Uterus (tissue), 4 donors: ENCODE results near the gene WDR86. TPM values are rescaled to one million over a fixed set of nuclear protein-coding genes. Genes with fewer than 3 reads are reported as not detected.

Source experiments
- DNase-seq, 2 donors: peaks; one replicate each; pipeline ENCODE4 v3.0.0-alpha.2; 2019 to 2020
- H3K27ac ChIP-seq, 2 donors: fragments of 200-600 bp; sonication (generic); 1 replicate in 1 of 2; 2 replicates in 1 of 2; pipeline ENCODE4 v1.5.1; 2016 to 2018
- H3K27me3 ChIP-seq, 2 donors: fragments of 200-600 bp; sonication (generic); one replicate each; pipeline ENCODE4 v1.5.1; 2018 to 2019; ENCODE audit warnings: control low read depth in 1 of 2
- H3K36me3 ChIP-seq, 2 donors: fragments of 200-600 bp; sonication (generic); one replicate each; pipeline ENCODE4 v1.5.1; 2019; ENCODE audit warnings: control low read depth in 1 of 2
- H3K4me1 ChIP-seq, 2 donors: fragments of 200-600 bp; sonication (generic); one replicate each; pipeline ENCODE4 v1.5.1; 2018 to 2019; ENCODE audit warnings: control low read depth in 1 of 2
- H3K4me3 ChIP-seq, 2 donors: fragments of 200-600 bp; sonication (generic); 1 replicate in 1 of 2; 2 replicates in 1 of 2; pipeline ENCODE4 v1.5.1; 2018 to 2019; ENCODE audit warnings: mild to moderate bottlenecking in 1 of 2
- H3K9me3 ChIP-seq, 2 donors: fragments of 200-600 bp; sonication (generic); one replicate each; pipeline ENCODE4 v1.5.1; 2019; ENCODE audit warnings: control low read depth in 1 of 2
- POLR2A ChIP-seq, 2 donors: fragments of 450-650 bp; IDR thresholded peaks; one replicate each; pipeline ENCODE4 v1.6.1; 2016; ENCODE audit warnings: antibody characterized with exemption in 2 of 2, mild to moderate bottlenecking in 1 of 2, moderate library complexity in 1 of 2
- intact Hi-C: fragments of 100-400 bp; cut with DNase I; formaldehyde crosslinking; loops from one replicate; pipeline ENCODE4 v1.15.1; 2023; ENCODE audit warnings: low total_unique reads
- total RNA-seq, 4 donors: library from RNA; depleted of rRNA in 3 of 4; stranded (reverse); fragments of >200 nt in 3 of 4; gene quantifications; one replicate each; pipeline versions ENCODE4 v1.1.0 to v1.2.4, GENCODE V29; 2014 to 2023
- TF ChIP-seq, protein P1 (sequence below), 4 experiments: fragments of 200-600 bp in 2 of 4; fragments of 450-650 bp in 2 of 4; sonication (generic) in 2 of 4; IDR thresholded peaks; one replicate each; pipeline ENCODE4 v1.5.1; 2016 to 2019; ENCODE audit warnings: antibody characterized with exemption in 4 of 4, mild to moderate bottlenecking in 2 of 4, moderate library complexity in 1 of 4
- donor health status: DM: yes; HTN: yes; CAD: no.

Gene WDR86
- total RNA-seq, 4 donors from 2014 or later: 3.2 to 100 (median 53.4) TPM

DNA sequence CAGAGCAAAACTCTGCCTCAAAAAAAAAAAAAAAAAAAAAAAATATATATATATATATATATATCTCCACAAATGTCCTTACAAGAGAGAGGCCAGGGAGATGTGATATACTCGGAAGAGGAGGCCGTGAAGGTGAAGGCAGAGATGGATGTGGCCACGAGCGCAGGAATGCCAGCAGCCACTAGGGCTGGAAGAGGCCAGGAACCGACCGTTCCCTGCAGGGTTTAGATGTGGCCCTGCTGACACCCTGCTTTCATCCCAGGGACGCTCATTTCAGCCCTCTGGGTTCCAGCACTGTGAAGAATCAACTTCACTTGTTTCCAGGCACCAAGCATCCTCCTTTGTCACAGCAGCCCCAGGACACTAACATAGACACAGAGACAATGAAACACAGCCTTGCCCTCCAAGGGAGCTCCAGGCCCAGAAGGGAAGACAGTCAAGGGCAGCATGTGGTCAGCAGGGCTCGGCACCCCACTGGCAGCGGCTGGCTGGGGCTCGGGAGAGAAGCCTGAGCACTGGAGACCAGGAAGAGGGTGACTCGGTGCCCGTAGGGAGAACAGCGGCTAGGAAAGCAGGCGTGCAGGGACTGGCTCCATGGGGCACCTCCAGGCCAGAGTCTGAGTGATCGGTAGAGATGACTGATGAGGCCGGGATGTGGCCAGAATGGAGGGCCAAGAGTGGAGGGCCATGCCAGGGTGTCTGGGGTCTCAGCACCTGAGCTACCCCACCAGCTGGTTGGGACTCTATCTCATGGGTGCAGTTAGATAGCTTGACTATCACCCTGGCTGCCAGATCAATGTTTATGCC is 7.6 kb downstream of the WDR86 start:
- Histone ChIP-seq H3K9me3 (no peaks in the 10 kb centered on the region), H3K27me3 (no peaks in the 10 kb centered on the region), H3K4me1 (peaks cover 0 to 4% of the 10 kb centered on the region in 2 donors), H3K27ac (no peak overlapping the region), H3K36me3 (no peaks in the 10 kb centered on the region), H3K4me3 (no peak overlapping the region)
- TF ChIP-seq, protein P1, sequence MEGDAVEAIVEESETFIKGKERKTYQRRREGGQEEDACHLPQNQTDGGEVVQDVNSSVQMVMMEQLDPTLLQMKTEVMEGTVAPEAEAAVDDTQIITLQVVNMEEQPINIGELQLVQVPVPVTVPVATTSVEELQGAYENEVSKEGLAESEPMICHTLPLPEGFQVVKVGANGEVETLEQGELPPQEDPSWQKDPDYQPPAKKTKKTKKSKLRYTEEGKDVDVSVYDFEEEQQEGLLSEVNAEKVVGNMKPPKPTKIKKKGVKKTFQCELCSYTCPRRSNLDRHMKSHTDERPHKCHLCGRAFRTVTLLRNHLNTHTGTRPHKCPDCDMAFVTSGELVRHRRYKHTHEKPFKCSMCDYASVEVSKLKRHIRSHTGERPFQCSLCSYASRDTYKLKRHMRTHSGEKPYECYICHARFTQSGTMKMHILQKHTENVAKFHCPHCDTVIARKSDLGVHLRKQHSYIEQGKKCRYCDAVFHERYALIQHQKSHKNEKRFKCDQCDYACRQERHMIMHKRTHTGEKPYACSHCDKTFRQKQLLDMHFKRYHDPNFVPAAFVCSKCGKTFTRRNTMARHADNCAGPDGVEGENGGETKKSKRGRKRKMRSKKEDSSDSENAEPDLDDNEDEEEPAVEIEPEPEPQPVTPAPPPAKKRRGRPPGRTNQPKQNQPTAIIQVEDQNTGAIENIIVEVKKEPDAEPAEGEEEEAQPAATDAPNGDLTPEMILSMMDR (IDR thresholded peaks at IDR 0.05): no peak
- no peak for TF ChIP-seq POLR2A (IDR thresholded peaks at IDR 0.05)
- intact Hi-C loops: no loop called here
- no peak for DNase-seq

DNA sequence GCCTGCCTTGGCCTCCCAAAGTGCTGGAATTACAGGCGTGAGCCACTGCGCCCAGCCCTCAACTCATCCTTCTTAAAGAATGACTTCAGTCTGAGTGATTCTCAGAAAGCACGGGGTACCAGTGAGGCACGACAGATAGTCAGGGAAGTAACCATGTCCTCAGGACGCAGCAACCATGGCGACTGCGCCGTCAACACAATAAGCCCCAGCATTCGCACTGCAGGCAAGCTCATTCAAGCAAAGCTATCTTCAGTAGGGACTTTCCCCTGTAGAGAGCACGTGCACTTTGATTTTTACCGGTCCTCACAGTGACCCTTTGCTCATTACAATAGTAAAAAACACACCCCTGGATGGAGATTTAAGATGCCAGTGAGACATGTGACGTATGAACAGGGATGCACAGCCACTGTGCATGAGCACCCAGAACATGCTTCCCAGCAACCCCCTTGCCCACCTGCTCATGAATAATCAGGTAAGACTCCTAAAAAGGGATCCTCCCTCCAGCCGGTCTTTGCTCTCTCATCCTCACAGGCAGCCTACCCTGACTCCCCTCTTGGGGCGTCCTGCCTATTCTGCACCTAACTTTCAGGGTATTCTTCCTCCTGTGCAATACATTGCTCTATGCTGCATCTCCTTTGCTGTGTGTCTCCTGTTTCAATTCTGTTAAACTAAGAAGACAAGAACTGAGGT is 9.1 kb downstream of the WDR86 start:
- no peak for TF ChIP-seq POLR2A (IDR thresholded peaks at IDR 0.05)
- TF ChIP-seq, protein P1 (IDR thresholded peaks at IDR 0.05): no peak
- Histone ChIP-seq H3K27me3 (no peaks in the 10 kb centered on the region), H3K4me3 (no peak overlapping the region), H3K4me1 (peaks cover 0 to 4% of the 10 kb centered on the region in 2 donors), H3K9me3 (no peaks in the 10 kb centered on the region), H3K36me3 (no peaks in the 10 kb centered on the region), H3K27ac (no peak overlapping the region)
- DNase-seq: no peak
- intact Hi-C loops: no loop called here

DNA sequence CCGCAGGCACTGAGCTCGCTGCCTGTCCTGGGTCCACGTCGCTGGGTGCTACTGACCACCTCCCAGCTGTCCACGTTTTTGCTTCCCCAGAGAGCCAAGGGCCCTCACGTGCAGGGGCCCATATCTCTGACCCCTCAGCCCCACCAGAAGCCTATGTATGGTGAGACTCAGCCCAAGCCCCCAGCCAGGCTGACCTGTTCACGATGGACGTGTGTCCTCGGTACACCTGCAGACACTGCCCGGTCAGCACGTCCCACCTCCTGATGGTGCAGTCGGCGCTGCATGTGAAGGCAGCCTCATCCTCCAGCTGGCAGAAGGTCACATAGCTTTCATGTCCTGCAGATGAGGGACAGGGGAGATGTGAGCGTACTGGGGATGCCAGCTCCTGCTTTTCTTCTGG is 9.9 kb downstream of the WDR86 start:
- Histone ChIP-seq H3K27ac (no peak overlapping the region), H3K36me3 (no peaks in the 10 kb centered on the region), H3K4me3 (no peak overlapping the region), H3K9me3 (no peaks in the 10 kb centered on the region), H3K4me1 (peaks cover 0 to 3% of the 10 kb centered on the region in 2 donors), H3K27me3 (no peaks in the 10 kb centered on the region)
- no peak for TF ChIP-seq POLR2A (IDR thresholded peaks at IDR 0.05)
- DNase-seq: no peak
- intact Hi-C loops: no loop called here

DNA sequence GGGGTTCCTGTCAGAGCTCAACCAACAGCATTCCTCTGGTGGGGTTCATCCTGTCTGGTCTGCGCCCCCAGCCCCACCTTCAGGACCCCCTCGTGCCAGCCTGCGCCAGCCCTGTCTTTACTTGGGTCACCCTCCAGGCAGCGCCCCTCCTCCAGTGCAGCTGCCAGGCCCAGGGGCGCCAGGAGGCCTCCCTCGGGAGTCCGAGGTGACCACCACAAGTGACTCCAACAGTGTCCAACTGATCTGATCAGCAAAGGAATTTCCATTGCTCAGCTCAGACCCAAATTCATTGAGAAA is 10.6 kb downstream of the WDR86 start:
- no peak overlapping the region for H3K27ac ChIP-seq
- H3K27me3 ChIP-seq: no peaks in the 10 kb centered on the region
- no peak for TF ChIP-seq POLR2A (IDR thresholded peaks at IDR 0.05)
- TF ChIP-seq, protein P1 (IDR thresholded peaks at IDR 0.05): no peak
- intact Hi-C loops: no loop called here
- no peaks in the 10 kb centered on the region for H3K36me3 ChIP-seq
- H3K4me1 ChIP-seq: no peaks in the 10 kb centered on the region
- DNase-seq: no peak
- no peaks in the 10 kb centered on the region for H3K9me3 ChIP-seq
- H3K4me3 ChIP-seq: no peak overlapping the region

DNA sequence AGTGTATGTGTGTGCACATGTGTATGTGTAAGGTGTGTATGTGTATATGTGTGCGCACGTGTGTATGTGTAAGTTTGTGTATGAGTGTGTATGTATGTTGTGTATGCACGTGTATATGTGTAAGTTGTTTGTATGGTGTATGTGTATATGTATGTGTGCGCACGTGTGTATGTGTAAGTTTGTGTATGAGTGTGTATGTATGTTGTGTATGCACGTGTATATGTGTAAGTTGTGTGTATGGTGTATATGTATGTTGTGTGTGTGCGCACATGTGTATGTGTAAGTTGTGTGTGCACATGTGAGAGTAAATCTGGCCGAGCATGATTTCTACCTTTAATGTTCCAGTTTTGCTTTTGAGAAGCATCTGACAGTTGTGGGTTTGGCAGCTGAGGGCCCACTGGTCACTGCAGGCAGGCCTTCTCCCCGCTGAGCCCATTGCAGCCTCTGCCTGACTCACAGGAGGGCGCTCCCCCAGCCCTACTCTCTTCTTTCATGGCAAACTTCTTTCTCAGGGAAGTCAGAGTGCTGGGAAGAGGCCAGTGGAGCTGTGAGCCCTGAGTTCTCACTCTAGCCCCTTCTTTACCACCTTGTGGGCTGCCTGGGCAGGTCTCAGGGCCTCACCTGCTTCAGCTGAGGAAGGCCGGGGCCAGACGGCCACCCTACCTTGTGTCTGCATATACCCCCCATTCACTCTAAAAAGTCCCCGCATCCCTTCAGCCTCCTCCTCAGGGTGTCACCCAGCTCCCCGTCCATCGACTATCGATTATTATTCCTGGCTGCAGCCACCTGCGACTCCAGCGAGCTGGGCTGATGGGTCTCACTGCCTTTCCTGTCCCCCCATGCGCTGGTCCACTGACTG is 11.2 kb downstream of the WDR86 start:
- DNase-seq: no peak
- intact Hi-C loops: no loop called here
- no peaks in the 10 kb centered on the region for H3K9me3 ChIP-seq
- H3K4me1 ChIP-seq: no peaks in the 10 kb centered on the region
- TF ChIP-seq, protein P1 (IDR thresholded peaks at IDR 0.05): no peak
- TF ChIP-seq POLR2A (IDR thresholded peaks at IDR 0.05): no peak
- no peaks in the 10 kb centered on the region for H3K27me3 ChIP-seq
- no peaks in the 10 kb centered on the region for H3K36me3 ChIP-seq
- H3K27ac ChIP-seq: no peak overlapping the region
- H3K4me3 ChIP-seq: no peak overlapping the region
